B cell (primary cell): Measurements from ENCODE around the gene GPR135. TPM values are rescaled to one million over a fixed set of nuclear protein-coding genes. Genes with fewer than 3 reads are reported as not detected.

Source experiments
- ATAC-seq: fragments of 200-7000 bp; cut with Tn5 transposase; one replicate; pipeline ENCODE4 v1.10.0; 2021; ENCODE audit warnings: low read depth, mild to moderate bottlenecking, moderate number of reproducible peaks, moderate library complexity
- CTCF ChIA-PET: fragments of 350-600 bp; sonication (Branson Sonifier 250); formaldehyde crosslinking; loops from one replicate; lab custom pipeline; 2021; ENCODE audit warnings: antibody characterized with exemption, inconsistent platforms; lab: Charles Lee
- POLR2A ChIA-PET: fragments of 350-600 bp; sonication (Branson Sonifier 250); formaldehyde crosslinking; loops from one replicate; lab custom pipeline; 2021; ENCODE audit warnings: antibody characterized with exemption; lab: Charles Lee
- DNase-seq: peaks from one replicate; pipeline ENCODE4 v3.0.0; 2013
- H2AFZ ChIP-seq: 2 replicates; pipeline ENCODE4 v1.6.1; 2012; ENCODE audit warnings: mild to moderate bottlenecking, low read depth, low read length; ENCODE audit not compliant: insufficient read depth, poor library complexity, severe bottlenecking
- H3K27ac ChIP-seq, 2 donors: 1 replicate in 1 of 2; 2 replicates in 1 of 2; pipeline ENCODE4 v1.5.1; 2012 to 2013; ENCODE audit warnings: low read length in 2 of 2, mild to moderate bottlenecking in 2 of 2, moderate library complexity in 1 of 2
- H3K27me3 ChIP-seq, 4 experiments: fragments of 200-600 bp in 1 of 4; sonication (generic) in 1 of 4; replicated peaks in 1 of 4; 1 replicate in 2 of 4; 2 replicates in 2 of 4; pipeline versions ENCODE4 v1.6.1 to v1.7.0; 2013 to 2016; ENCODE audit warnings: low read length in 3 of 4, mild to moderate bottlenecking in 2 of 4, mixed read lengths in 1 of 4, moderate library complexity in 1 of 4; ENCODE audit not compliant: insufficient read depth in 4 of 4, control insufficient read depth in 3 of 4; ENCODE audit errors: control extremely low read depth in 1 of 4
- H3K36me3 ChIP-seq, 2 experiments: replicated peaks in 1 of 2; 1 replicate in 1 of 2; 2 replicates in 1 of 2; pipeline versions ENCODE4 v1.6.1 to v1.7.1; 2013; ENCODE audit warnings: low read length in 1 of 2; ENCODE audit not compliant: insufficient read depth in 2 of 2, control insufficient read depth in 1 of 2; ENCODE audit errors: control extremely low read depth in 1 of 2, extremely low read depth in 1 of 2
- H3K4me1 ChIP-seq, 2 donors: fragments of 200-600 bp in 1 of 2; sonication (generic) in 1 of 2; 1 replicate in 1 of 2; 2 replicates in 1 of 2; pipeline versions ENCODE4 v1.5.1 to v1.6.1; 2013 to 2017; ENCODE audit warnings: low read length in 2 of 2; ENCODE audit not compliant: control insufficient read depth in 2 of 2, insufficient read depth in 2 of 2
- H3K4me2 ChIP-seq: replicated peaks from 2 replicates; pipeline ENCODE3; 2012; ENCODE audit warnings: mild to moderate bottlenecking, low read depth, low read length; ENCODE audit not compliant: poor library complexity, severe bottlenecking
- H3K4me3 ChIP-seq, 5 experiments: fragments of 200-600 bp in 1 of 5; sonication (generic) in 1 of 5; 1 replicate in 3 of 5; 2 replicates in 2 of 5; pipeline versions ENCODE4 v1.5.1 to v1.7.0; 2011 to 2016; ENCODE audit warnings: low read length in 4 of 5, mild to moderate bottlenecking in 4 of 5, low read depth in 2 of 5, control low read depth in 1 of 5, moderate library complexity in 1 of 5; ENCODE audit not compliant: insufficient read depth in 1 of 5; ENCODE audit errors: control extremely low read depth in 1 of 5, extremely low read depth in 1 of 5
- H3K79me2 ChIP-seq: fragments of 200-600 bp; sonication (generic); one replicate; pipeline ENCODE4 v1.6.0; 2016; ENCODE audit warnings: low read length; ENCODE audit not compliant: control insufficient read depth, insufficient read depth
- H3K9ac ChIP-seq: fragments of 200-600 bp; sonication (generic); 2 replicates; pipeline ENCODE4 v1.6.1; 2017; ENCODE audit warnings: mild to moderate bottlenecking, low read length, moderate library complexity
- H3K9me3 ChIP-seq, 3 donors: one replicate each; pipeline versions ENCODE4 v1.6.1 to v1.7.1; 2013; ENCODE audit warnings: low read length in 2 of 3; ENCODE audit not compliant: control insufficient read depth in 2 of 3, insufficient read depth in 1 of 3; ENCODE audit errors: control extremely low read depth in 1 of 3
- H4K20me1 ChIP-seq: 2 replicates; pipeline ENCODE4 v1.6.0; 2012; ENCODE audit warnings: mild to moderate bottlenecking, low read length; ENCODE audit not compliant: insufficient read depth, control insufficient read depth, poor library complexity, severe bottlenecking
- H3K27ac Mint-ChIP-seq: one replicate; pipeline ENCODE4 v1.8.0; 2021; ENCODE audit warnings: mixed read lengths
- H3K27me3 Mint-ChIP-seq: one replicate; pipeline ENCODE4 v1.8.0; 2021; ENCODE audit warnings: mixed read lengths
- H3K4me1 Mint-ChIP-seq: one replicate; pipeline ENCODE4 v1.8.0; 2021; ENCODE audit warnings: mixed read lengths
- H3K4me3 Mint-ChIP-seq: one replicate; pipeline ENCODE4 v1.8.0; 2021; ENCODE audit warnings: mixed read lengths
- H3K9me3 Mint-ChIP-seq: one replicate; pipeline ENCODE4 v1.8.0; 2022; ENCODE audit warnings: mixed read lengths; ENCODE audit not compliant: insufficient read depth
- EZH2 ChIP-seq: IDR thresholded peaks from 2 replicates; pipeline ENCODE4 v1.6.1; 2012; ENCODE audit warnings: borderline replicate concordance, low read depth, mild to moderate bottlenecking, moderate library complexity, low read length; ENCODE audit not compliant: insufficient read depth, poor library complexity, severe bottlenecking
- WGBS: methylation state at CpG from one replicate; pipeline ENCODE4 v1.1.5; 2013; ENCODE audit warnings: missing lambda C conversion rate; ENCODE audit not compliant: insufficient coverage; 5-methylcytosine and 5-hydroxymethylcytosine counted together
- intact Hi-C: fragments of 100-400 bp; cut with micrococcal nuclease; formaldehyde crosslinking; loops from one replicate; pipeline ENCODE4 v1.10.0; 2022
- polyA plus RNA-seq: library from polyadenylated mRNA; depleted of rRNA; stranded (reverse); fragments of >200 nt; gene quantifications from 2 replicates; pipeline ENCODE4 v1.2.3, GENCODE V29; 2012
- total RNA-seq, 2 donors: library from RNA; stranded (reverse); fragments of 120-200 nt in 1 of 2; gene quantifications; 1 replicate in 1 of 2; 2 replicates in 1 of 2; pipeline versions ENCODE4 v1.2.3 to v1.2.4, GENCODE V29; 2013 to 2022
- TF ChIP-seq, protein P1 (sequence below): fragments of 200-600 bp; IDR thresholded peaks from one replicate; pipeline ENCODE4 v1.8.0; 2022; ENCODE audit warnings: antibody characterized with exemption, mild to moderate bottlenecking

The GPR135 gene
- total and polyA plus RNA-seq, 2 donors (not counting 1 experiment from before 2014, with no cell fraction given) = 1.2 to 4.7 TPM

DNA sequence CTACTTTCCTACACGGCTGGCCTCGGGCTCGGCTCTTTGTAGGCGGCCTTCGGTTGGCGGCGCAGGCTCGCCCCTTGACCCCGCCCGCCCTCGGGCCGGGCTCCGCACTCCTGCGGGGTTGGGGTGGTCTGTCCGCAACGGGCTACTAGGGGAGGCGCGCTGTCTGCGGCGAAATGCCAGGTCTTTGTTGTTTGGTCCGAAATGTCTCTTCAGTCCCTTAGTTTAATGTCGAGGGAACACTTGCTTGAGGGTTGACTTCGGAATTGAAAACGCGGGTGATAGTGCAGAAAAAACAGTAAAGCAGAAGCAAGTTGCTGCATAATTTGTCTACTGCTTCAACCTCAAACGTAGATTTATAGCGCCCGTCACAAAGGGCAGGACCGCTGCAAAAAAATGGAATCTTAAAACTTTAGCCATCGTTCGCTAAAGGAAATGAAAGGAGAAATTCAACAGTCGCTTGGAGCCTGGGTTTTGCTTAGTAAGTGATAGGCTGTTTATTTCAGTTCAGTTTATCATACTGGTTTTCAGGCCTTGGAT lies 19.5 kb upstream of the GPR135 start:
- 0% methylated on average over 32 of the region's 32 CpGs for WGBS
- intact Hi-C loops = loop anchor here (1.0 to 10.0 kb wide), 10 partner anchors 19 to 1280 kb away; partner anchors contain the start of genes ACTR10, CCDC175, DAAM1 and DACT1
- POLR2A ChIA-PET = interaction anchor here (1.3 to 2.5 kb wide), 2 partner anchors 20 to 764 kb away, joined by 5 to 12 read pairs; partner anchors contain the start of genes GPR135 and PPM1A

More for the DNA sequence above, 19.5 kb upstream of the GPR135 start:
- H3K36me3 ChIP-seq = peaks cover 4 to 22% of the 10 kb centered on the region in 2 experiments
- no peaks in the 10 kb centered on the region for H3K9me3 ChIP-seq
- H3K4me2 ChIP-seq = peak overlapping the region; percentile 93
- Mint-ChIP-seq H3K27me3 (no peaks in the 10 kb centered on the region), H3K9me3 (no peaks in the 10 kb centered on the region), H3K27ac (peak overlapping the region; percentile 90), H3K4me1 (peaks cover 59% of the 10 kb centered on the region), H3K4me3 (peak overlapping the region; percentile 96)
- H3K27me3 ChIP-seq = no peaks in the 10 kb centered on the region
- DNase-seq (no peak), ATAC-seq (peak; percentile 50)
- TF ChIP-seq, protein P1, sequence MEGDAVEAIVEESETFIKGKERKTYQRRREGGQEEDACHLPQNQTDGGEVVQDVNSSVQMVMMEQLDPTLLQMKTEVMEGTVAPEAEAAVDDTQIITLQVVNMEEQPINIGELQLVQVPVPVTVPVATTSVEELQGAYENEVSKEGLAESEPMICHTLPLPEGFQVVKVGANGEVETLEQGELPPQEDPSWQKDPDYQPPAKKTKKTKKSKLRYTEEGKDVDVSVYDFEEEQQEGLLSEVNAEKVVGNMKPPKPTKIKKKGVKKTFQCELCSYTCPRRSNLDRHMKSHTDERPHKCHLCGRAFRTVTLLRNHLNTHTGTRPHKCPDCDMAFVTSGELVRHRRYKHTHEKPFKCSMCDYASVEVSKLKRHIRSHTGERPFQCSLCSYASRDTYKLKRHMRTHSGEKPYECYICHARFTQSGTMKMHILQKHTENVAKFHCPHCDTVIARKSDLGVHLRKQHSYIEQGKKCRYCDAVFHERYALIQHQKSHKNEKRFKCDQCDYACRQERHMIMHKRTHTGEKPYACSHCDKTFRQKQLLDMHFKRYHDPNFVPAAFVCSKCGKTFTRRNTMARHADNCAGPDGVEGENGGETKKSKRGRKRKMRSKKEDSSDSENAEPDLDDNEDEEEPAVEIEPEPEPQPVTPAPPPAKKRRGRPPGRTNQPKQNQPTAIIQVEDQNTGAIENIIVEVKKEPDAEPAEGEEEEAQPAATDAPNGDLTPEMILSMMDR = no peak
- TF ChIP-seq EZH2 = no peak
- H3K4me1 ChIP-seq = peaks cover 36 to 40% of the 10 kb centered on the region in 2 donors
- H4K20me1 ChIP-seq = peaks cover 13% of the 10 kb centered on the region
- CTCF ChIA-PET = interaction anchor here (0.8 to 3.6 kb wide), 11 partner anchors 11 to 983 kb away, joined by 3 to 35 read pairs (median 4); partner anchors contain the start of gene GPR135
- peak overlapping the region; percentile 90 for H3K9ac ChIP-seq
- peak overlapping the region; percentile 52 to 79 for H3K27ac ChIP-seq
- H3K79me2 ChIP-seq = peaks cover 66% of the 10 kb centered on the region
- peak overlapping the region; percentile 83 to 97 (median 93) for H3K4me3 ChIP-seq
- peak overlapping the region; percentile 96 for H2AFZ ChIP-seq
